HEK293 (cell line): ENCODE results near the gene NIPAL1.

Source experiments
- CTCF ChIA-PET: fragments of 350-600 bp; formaldehyde crosslinking; extraction: SDS; loops from one replicate; lab custom pipeline; 2021; ENCODE audit warnings: antibody characterized with exemption; lab: Yijun Ruan, JAX
- POLR2A ChIA-PET: fragments of 300-600 bp; formaldehyde crosslinking; extraction: SDS; loops from one replicate; lab custom pipeline; 2020; ENCODE audit warnings: antibody characterized with exemption, inconsistent platforms; lab: Yijun Ruan, JAX
- H3K27ac ChIP-seq: fragments of 200-500 bp; sonication (Bioruptor generic); 2 replicates; pipeline ENCODE4 v1.5.1; 2014; ENCODE audit warnings: low read depth, low read length, control low read depth, inconsistent platforms; ENCODE audit errors: extremely low read depth
- H3K36me3 ChIP-seq, 2 experiments: fragments of 200-500 bp in 1 of 2; sonication (Bioruptor generic) in 1 of 2; 1 replicate in 1 of 2; 2 replicates in 1 of 2; pipeline ENCODE4 v1.5.1; 2014 to 2017; ENCODE audit warnings: inconsistent platforms in 2 of 2, low read length in 2 of 2; ENCODE audit not compliant: control insufficient read depth in 2 of 2, insufficient read depth in 1 of 2
- H3K4me1 ChIP-seq: fragments of 200-500 bp; sonication (Bioruptor generic); 2 replicates; pipeline ENCODE4 v1.5.1; 2014; ENCODE audit warnings: mild to moderate bottlenecking, low read length, inconsistent platforms; ENCODE audit not compliant: control insufficient read depth, insufficient read depth
- H3K4me3 ChIP-seq: 2 replicates; pipeline ENCODE4 v1.5.1; 2011; ENCODE audit warnings: low read depth, mild to moderate bottlenecking, control low read depth, low read length, moderate library complexity
- H3K9me3 ChIP-seq: fragments of 200-500 bp; sonication (Bioruptor generic); 2 replicates; pipeline ENCODE4 v1.5.1; 2014; ENCODE audit warnings: low read depth, low read length, inconsistent platforms; ENCODE audit not compliant: control insufficient read depth, insufficient read depth
- FEZF1 ChIP-seq: fragments of 450-650 bp; formaldehyde crosslinking; IDR thresholded peaks from 2 replicates; pipeline ENCODE4 v1.5.1; 2016; ENCODE audit warnings: missing biosample characterization, missing genetic modification characterization
- GLIS1 ChIP-seq: fragments of 450-650 bp; formaldehyde crosslinking; IDR thresholded peaks from 2 replicates; pipeline ENCODE4 v1.5.1; 2016; ENCODE audit warnings: missing biosample characterization, missing genetic modification characterization
- KLF10 ChIP-seq: fragments of 450-650 bp; IDR thresholded peaks from 2 replicates; pipeline ENCODE4 v1.5.1; 2018; ENCODE audit warnings: missing biosample characterization, mild to moderate bottlenecking, missing genetic modification characterization
- KLF9 ChIP-seq: fragments of 450-650 bp; formaldehyde crosslinking; IDR thresholded peaks from 2 replicates; pipeline ENCODE4 v1.5.1; 2016; ENCODE audit warnings: missing biosample characterization, missing genetic modification characterization, low read depth
- PATZ1 ChIP-seq: fragments of 450-650 bp; formaldehyde crosslinking; IDR thresholded peaks from 2 replicates; pipeline ENCODE4 v1.5.1; 2016; ENCODE audit warnings: missing biosample characterization, missing genetic modification characterization
- REPIN1 ChIP-seq: fragments of 450-650 bp; formaldehyde crosslinking; IDR thresholded peaks from 2 replicates; pipeline ENCODE4 v1.5.1; 2017; ENCODE audit warnings: missing biosample characterization, missing genetic modification characterization, low read depth
- SP2 ChIP-seq: fragments of 450-650 bp; formaldehyde crosslinking; IDR thresholded peaks from 2 replicates; pipeline ENCODE4 v1.5.1; 2016; ENCODE audit warnings: missing biosample characterization, missing genetic modification characterization
- TCF7L2 ChIP-seq: IDR thresholded peaks from 2 replicates; pipeline ENCODE4 v1.6.1; 2011; ENCODE audit warnings: low read depth, mild to moderate bottlenecking, inconsistent platforms, low read length, moderate library complexity, borderline replicate concordance
- ZBTB7A ChIP-seq: fragments of 450-650 bp; formaldehyde crosslinking; IDR thresholded peaks from 2 replicates; pipeline ENCODE4 v1.5.1; 2016; ENCODE audit warnings: low read depth, missing biosample characterization, missing genetic modification characterization
- ZNF148 ChIP-seq: fragments of 450-650 bp; formaldehyde crosslinking; IDR thresholded peaks from 2 replicates; pipeline ENCODE4 v1.5.0; 2017; ENCODE audit warnings: missing biosample characterization, missing genetic modification characterization, borderline replicate concordance
- ZNF157 ChIP-seq: fragments of 450-650 bp; formaldehyde crosslinking; IDR thresholded peaks from 2 replicates; pipeline ENCODE4 v1.5.1; 2016; ENCODE audit warnings: missing biosample characterization, missing genetic modification characterization
- ZNF394 ChIP-seq: fragments of 450-650 bp; formaldehyde crosslinking; IDR thresholded peaks from 2 replicates; pipeline ENCODE4 v1.5.1; 2016; ENCODE audit warnings: missing biosample characterization, missing genetic modification characterization, mild to moderate bottlenecking, moderate library complexity, borderline replicate concordance
- ZNF549 ChIP-seq: fragments of 450-650 bp; IDR thresholded peaks from 2 replicates; pipeline ENCODE4 v1.5.1; 2018; ENCODE audit warnings: missing biosample characterization, missing genetic modification characterization, mild to moderate bottlenecking, inconsistent platforms, moderate library complexity
- ZNF610 ChIP-seq: fragments of 450-650 bp; formaldehyde crosslinking; IDR thresholded peaks from 2 replicates; pipeline ENCODE4 v1.5.1; 2016; ENCODE audit warnings: missing biosample characterization, missing genetic modification characterization, borderline replicate concordance
- ZNF707 ChIP-seq: fragments of 450-650 bp; formaldehyde crosslinking; IDR thresholded peaks from 2 replicates; pipeline ENCODE4 v1.5.1; 2016; ENCODE audit warnings: missing biosample characterization, missing genetic modification characterization
- ZNF830 ChIP-seq: fragments of 450-650 bp; IDR thresholded peaks from 2 replicates; pipeline ENCODE4 v1.5.0; 2018; ENCODE audit warnings: missing biosample characterization, missing genetic modification characterization, low read depth, mild to moderate bottlenecking, moderate library complexity
- ZNF837 ChIP-seq: fragments of 450-650 bp; formaldehyde crosslinking; IDR thresholded peaks from 2 replicates; pipeline ENCODE4 v1.5.1; 2016; ENCODE audit warnings: missing biosample characterization, missing genetic modification characterization
- ZNF843 ChIP-seq: fragments of 450-650 bp; formaldehyde crosslinking; IDR thresholded peaks from 2 replicates; pipeline ENCODE4 v1.5.1; 2016; ENCODE audit warnings: missing biosample characterization, missing genetic modification characterization
- ZSCAN16 ChIP-seq: fragments of 450-650 bp; formaldehyde crosslinking; IDR thresholded peaks from 2 replicates; pipeline ENCODE4 v1.5.1; 2016; ENCODE audit warnings: missing biosample characterization, missing genetic modification characterization
- TF ChIP-seq, protein P1 (sequence below): fragments of 450-650 bp; formaldehyde crosslinking; IDR thresholded peaks from 2 replicates; pipeline ENCODE4 v1.5.1; 2016; ENCODE audit warnings: missing biosample characterization, missing genetic modification characterization
- TF ChIP-seq, protein P2 (sequence below): fragments of 450-650 bp; formaldehyde crosslinking; IDR thresholded peaks from 2 replicates; pipeline ENCODE4 v1.5.1; 2017; ENCODE audit warnings: missing biosample characterization, missing genetic modification characterization
- TF ChIP-seq, protein P3 (sequence below): fragments of 450-650 bp; formaldehyde crosslinking; conservative IDR thresholded peaks from 2 replicates; pipeline ENCODE4 v1.5.1; 2016; ENCODE audit warnings: low read depth, missing biosample characterization, missing genetic modification characterization

The NIPAL1 gene

GRCh38 chr4:48011722-48012121 lies 4.8 kb upstream of the NIPAL1 start:
- Histone ChIP-seq H3K4me1 (no peaks in the 10 kb centered on the region), H3K4me3 (no peak overlapping the region), H3K36me3 (no peaks in the 10 kb centered on the region), H3K27ac (no peak overlapping the region), H3K9me3 (no peaks in the 10 kb centered on the region; the same call in 1 of the 2 replicates)
- ChIA-PET CTCF (interaction anchor here (1.2 kb wide), 2 partner anchors 9 to 75 kb away, joined by 3 read pairs; no protein-coding TSS in a partner anchor), POLR2A (no interaction called here)
- TF ChIP-seq ZBTB7A (tag by site-specific recombination) (no peak), TCF7L2 (no peak), ZSCAN16 (tag by site-specific recombination) (no peak), REPIN1 (tag by site-specific recombination) (no peak), ZNF830 (tag by site-specific recombination) (no peak), ZNF707 (no peak), ZNF837 (tag by site-specific recombination) (no peak), ZNF394 (tag by site-specific recombination) (no peak), PATZ1 (no peak), ZNF148 (tag by site-specific recombination) (no peak), KLF9 (tag by site-specific recombination) (no peak), FEZF1 (no peak), GLIS1 (tag by site-specific recombination) (no peak), ZNF843 (tag by site-specific recombination) (no peak)
- TF ChIP-seq, protein P1, sequence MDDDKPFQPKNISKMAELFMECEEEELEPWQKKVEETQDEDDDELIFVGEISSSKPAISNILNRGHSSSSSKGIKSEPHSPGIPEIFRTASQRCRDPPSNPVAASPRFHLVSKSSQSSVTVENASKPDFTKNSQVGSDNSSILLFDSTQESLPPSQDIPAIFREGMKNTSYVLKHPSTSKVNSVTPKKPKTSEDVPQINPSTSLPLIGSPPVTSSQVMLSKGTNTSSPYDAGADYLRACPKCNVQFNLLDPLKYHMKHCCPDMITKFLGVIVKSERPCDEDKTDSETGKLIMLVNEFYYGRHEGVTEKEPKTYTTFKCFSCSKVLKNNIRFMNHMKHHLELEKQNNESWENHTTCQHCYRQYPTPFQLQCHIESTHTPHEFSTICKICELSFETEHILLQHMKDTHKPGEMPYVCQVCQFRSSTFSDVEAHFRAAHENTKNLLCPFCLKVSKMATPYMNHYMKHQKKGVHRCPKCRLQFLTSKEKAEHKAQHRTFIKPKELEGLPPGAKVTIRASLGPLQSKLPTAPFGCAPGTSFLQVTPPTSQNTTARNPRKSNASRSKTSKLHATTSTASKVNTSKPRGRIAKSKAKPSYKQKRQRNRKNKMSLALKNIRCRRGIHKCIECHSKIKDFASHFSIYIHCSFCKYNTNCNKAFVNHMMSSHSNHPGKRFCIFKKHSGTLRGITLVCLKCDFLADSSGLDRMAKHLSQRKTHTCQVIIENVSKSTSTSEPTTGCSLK (tag by site-specific recombination) = no peak

DNA sequence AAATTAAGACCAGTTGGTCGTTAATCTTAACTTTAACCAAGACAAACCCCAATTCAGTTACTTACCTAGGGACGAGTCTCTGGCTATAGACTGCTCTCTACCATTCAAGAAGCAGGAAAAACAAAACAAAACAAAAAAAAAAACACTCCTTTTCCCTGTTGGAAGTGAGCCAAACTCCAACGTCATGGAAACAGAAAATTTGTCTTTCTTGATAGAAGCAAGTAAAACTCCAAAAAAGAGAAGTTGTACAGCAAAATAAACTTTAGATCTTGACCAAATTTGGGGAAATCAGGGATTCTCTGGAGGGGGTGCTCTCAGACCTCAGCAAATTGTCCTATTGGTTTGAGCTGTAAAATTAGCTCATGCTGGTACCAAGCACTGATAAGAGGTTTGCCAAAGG lies 3.7 kb upstream of the NIPAL1 start:
- CTCF ChIA-PET = no interaction called here
- Histone ChIP-seq H3K4me3 (no peak overlapping the region), H3K36me3 (no peaks in the 10 kb centered on the region), H3K27ac (no peak overlapping the region), H3K9me3 (no peaks in the 10 kb centered on the region; the same call in 1 of the 2 replicates), H3K4me1 (no peaks in the 10 kb centered on the region)
- POLR2A ChIA-PET = no interaction called here
- TF ChIP-seq KLF10 (tag by site-specific recombination) (no peak), ZNF610 (no peak), ZNF157 (tag by site-specific recombination) (no peak), SP2 (tag by site-specific recombination) (no peak), ZNF549 (tag by site-specific recombination) (no peak)
- TF ChIP-seq, protein P2, sequence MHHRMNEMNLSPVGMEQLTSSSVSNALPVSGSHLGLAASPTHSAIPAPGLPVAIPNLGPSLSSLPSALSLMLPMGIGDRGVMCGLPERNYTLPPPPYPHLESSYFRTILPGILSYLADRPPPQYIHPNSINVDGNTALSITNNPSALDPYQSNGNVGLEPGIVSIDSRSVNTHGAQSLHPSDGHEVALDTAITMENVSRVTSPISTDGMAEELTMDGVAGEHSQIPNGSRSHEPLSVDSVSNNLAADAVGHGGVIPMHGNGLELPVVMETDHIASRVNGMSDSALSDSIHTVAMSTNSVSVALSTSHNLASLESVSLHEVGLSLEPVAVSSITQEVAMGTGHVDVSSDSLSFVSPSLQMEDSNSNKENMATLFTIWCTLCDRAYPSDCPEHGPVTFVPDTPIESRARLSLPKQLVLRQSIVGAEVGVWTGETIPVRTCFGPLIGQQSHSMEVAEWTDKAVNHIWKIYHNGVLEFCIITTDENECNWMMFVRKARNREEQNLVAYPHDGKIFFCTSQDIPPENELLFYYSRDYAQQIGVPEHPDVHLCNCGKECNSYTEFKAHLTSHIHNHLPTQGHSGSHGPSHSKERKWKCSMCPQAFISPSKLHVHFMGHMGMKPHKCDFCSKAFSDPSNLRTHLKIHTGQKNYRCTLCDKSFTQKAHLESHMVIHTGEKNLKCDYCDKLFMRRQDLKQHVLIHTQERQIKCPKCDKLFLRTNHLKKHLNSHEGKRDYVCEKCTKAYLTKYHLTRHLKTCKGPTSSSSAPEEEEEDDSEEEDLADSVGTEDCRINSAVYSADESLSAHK (tag by site-specific recombination) = no peak
- TF ChIP-seq, protein P3, sequence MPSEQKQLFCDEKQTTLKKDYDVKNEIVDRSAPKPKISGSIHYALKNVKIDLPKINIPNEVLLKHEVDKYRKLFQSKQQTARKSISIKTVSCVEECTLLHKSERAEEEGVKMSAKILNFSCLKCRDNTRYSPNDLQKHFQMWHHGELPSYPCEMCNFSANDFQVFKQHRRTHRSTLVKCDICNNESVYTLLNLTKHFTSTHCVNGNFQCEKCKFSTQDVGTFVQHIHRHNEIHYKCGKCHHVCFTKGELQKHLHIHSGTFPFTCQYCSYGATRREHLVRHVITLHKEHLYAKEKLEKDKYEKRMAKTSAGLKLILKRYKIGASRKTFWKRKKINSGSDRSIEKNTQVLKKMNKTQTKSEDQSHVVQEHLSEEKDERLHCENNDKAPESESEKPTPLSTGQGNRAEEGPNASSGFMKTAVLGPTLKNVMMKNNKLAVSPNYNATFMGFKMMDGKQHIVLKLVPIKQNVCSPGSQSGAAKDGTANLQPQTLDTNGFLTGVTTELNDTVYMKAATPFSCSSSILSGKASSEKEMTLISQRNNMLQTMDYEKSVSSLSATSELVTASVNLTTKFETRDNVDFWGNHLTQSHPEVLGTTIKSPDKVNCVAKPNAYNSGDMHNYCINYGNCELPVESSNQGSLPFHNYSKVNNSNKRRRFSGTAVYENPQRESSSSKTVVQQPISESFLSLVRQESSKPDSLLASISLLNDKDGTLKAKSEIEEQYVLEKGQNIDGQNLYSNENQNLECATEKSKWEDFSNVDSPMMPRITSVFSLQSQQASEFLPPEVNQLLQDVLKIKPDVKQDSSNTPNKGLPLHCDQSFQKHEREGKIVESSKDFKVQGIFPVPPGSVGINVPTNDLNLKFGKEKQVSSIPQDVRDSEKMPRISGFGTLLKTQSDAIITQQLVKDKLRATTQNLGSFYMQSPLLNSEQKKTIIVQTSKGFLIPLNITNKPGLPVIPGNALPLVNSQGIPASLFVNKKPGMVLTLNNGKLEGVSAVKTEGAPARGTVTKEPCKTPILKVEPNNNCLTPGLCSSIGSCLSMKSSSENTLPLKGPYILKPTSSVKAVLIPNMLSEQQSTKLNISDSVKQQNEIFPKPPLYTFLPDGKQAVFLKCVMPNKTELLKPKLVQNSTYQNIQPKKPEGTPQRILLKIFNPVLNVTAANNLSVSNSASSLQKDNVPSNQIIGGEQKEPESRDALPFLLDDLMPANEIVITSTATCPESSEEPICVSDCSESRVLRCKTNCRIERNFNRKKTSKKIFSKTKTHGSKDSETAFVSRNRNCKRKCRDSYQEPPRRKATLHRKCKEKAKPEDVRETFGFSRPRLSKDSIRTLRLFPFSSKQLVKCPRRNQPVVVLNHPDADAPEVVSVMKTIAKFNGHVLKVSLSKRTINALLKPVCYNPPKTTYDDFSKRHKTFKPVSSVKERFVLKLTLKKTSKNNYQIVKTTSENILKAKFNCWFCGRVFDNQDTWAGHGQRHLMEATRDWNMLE (tag by site-specific recombination) = no peak
